ENCODE results near the gene HPCAL1. TPM values are rescaled to one million over a fixed set of nuclear protein-coding genes. Genes with fewer than 3 reads are reported as not detected.

HPCAL1 gene
- total and polyA plus RNA-seq, 2 experiments from 2014 or later: 58.9 to 65.4 TPM

GRCh38 chr2:10264506-10265328 is 38.0 kb upstream of the HPCAL1 start:
- H3K9ac ChIP-seq: no peak overlapping the region
- H3K4me2 ChIP-seq (ENCODE audit: unreplicated experiment): no peak overlapping the region
- TF ChIP-seq EZH2 (IDR thresholded peaks at IDR 0.05; ENCODE audit: insufficient read depth, poor library complexity, severe bottlenecking): no peak
- no peak for TF ChIP-seq EZH2phosphoT487 (IDR thresholded peaks at IDR 0.05; ENCODE audit: insufficient read depth, low read depth)
- DNase-seq: no peak
- H3K27ac ChIP-seq: no peak overlapping the region
- no peaks in the 10 kb centered on the region for H3K79me2 ChIP-seq (ENCODE audit: insufficient read depth)
- H3K27me3 ChIP-seq (replicated peaks; ENCODE audit: insufficient read depth): no peaks in the 10 kb centered on the region
- WGBS, 2 experiments (ENCODE audit: low coverage in 1 of 2, low lambda C conversion rate in 2 of 2, missing lambda C conversion rate in 2 of 2): 83 to 86% methylated on average over 26 of the region's 26 CpGs
- H3F3A ChIP-seq (ENCODE audit: insufficient read depth): no peaks in the 10 kb centered on the region
- no peaks in the 10 kb centered on the region for H3K9me3 ChIP-seq (ENCODE audit: low read depth)
- H4K20me1 ChIP-seq (ENCODE audit: insufficient read depth): no peaks in the 10 kb centered on the region
- H2AFZ ChIP-seq: no peak overlapping the region
- H3K9me2 ChIP-seq (ENCODE audit: insufficient read depth): no peaks in the 10 kb centered on the region
- H3K36me3 ChIP-seq (ENCODE audit: low read depth): no peaks in the 10 kb centered on the region
- 0 out of 2 replicates have a peak, but pooled peaks cover 7% of the 10 kb centered on the region for H3K4me1 ChIP-seq (ENCODE audit: insufficient read depth)
- H3K4me3 ChIP-seq: no peak overlapping the region
- in situ Hi-C loops (cut with MboI): no loop called here

DNA sequence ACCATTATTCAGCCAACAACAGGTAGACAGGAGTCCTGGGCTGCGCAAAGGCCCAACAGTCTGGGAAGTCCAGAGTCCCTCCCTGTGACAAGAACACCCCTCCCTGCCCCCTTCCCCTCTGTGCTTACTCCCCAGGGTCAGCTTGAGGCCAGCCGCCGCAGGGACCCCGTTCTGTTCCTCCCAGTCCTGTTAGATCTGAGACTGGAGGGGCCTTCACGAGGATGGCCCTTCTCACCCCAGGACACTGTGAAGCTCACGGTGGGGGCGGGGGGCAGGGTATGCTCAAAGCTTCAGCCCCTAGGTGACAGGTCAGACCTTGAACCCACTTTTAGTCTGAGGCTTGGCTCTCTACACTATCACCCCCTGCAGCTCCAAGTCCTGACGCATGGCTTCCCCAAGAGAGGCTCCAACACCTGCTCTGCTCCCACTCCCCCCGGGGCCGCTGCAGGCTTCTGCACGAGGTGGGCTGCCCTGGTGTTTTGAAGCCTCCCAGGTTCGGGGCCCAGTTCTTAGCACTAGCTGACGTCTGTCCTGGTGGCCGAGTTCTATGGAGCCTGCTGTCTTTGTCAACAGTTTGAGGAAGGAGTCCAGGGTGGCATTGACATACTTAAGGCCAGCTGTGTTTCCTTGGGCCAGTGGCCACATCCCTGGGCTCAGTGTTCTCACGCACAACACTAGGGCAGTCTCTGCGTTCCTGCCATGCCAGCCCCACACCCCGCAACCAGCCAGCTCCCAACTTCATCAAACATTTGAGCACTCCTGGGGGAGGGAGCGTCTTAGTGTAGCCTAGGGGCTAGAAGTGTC is 37.2 kb upstream of the HPCAL1 start:
- no peak for TF ChIP-seq EZH2phosphoT487 (IDR thresholded peaks at IDR 0.05; ENCODE audit: insufficient read depth, low read depth)
- no peak for TF ChIP-seq EZH2 (IDR thresholded peaks at IDR 0.05; ENCODE audit: insufficient read depth, poor library complexity, severe bottlenecking)
- H3K36me3 ChIP-seq (ENCODE audit: low read depth): no peaks in the 10 kb centered on the region
- no peak overlapping the region for H3K4me2 ChIP-seq (ENCODE audit: unreplicated experiment)
- H2AFZ ChIP-seq: no peak overlapping the region
- no peaks in the 10 kb centered on the region for H4K20me1 ChIP-seq (ENCODE audit: insufficient read depth)
- no peak overlapping the region for H3K27ac ChIP-seq
- H3K4me1 ChIP-seq (ENCODE audit: insufficient read depth): 0 out of 2 replicates have a peak, but pooled peaks cover 7% of the 10 kb centered on the region
- H3K79me2 ChIP-seq (ENCODE audit: insufficient read depth): no peaks in the 10 kb centered on the region
- in situ Hi-C loops (cut with MboI): no loop called here
- no peak overlapping the region for H3K4me3 ChIP-seq
- no peaks in the 10 kb centered on the region for H3K27me3 ChIP-seq (replicated peaks; ENCODE audit: insufficient read depth)
- no peaks in the 10 kb centered on the region for H3K9me2 ChIP-seq (ENCODE audit: insufficient read depth)
- 75 to 82% methylated on average over 18 of the region's 18 CpGs for WGBS, 2 experiments (ENCODE audit: low coverage in 1 of 2, low lambda C conversion rate in 2 of 2, missing lambda C conversion rate in 2 of 2)
- H3F3A ChIP-seq (ENCODE audit: insufficient read depth): no peaks in the 10 kb centered on the region
- peak; percentile 39 for DNase-seq
- no peak overlapping the region for H3K9ac ChIP-seq
- no peaks in the 10 kb centered on the region for H3K9me3 ChIP-seq (ENCODE audit: low read depth)

DNA sequence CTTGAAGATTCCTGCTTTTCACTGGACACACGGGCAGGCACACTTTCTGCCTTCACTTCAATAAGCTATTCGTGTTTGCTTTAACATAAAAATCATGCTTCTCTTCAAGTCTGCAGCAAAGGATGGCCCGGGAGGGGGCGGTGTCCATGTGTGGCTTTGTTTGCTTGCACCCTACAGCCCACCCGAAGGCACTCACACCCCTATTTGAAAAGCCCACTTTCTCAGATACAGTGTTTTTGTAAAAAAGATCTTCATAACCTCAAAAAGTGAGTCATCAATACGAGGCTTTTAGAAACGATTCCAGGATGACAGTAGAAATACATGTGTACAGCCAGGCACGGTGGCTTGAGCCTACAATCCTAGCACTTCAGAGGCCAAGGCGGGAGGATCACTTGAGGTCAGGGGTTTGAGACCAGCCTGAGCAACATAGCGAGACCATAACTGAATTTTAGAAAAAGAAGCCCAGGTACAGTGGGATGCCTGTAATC is 36.5 kb upstream of the HPCAL1 start:
- Histone ChIP-seq H3K79me2 (ENCODE audit: insufficient read depth) (no peaks in the 10 kb centered on the region), H3K9me3 (ENCODE audit: low read depth) (no peaks in the 10 kb centered on the region), H3K9ac (no peak overlapping the region), H3K36me3 (ENCODE audit: low read depth) (no peaks in the 10 kb centered on the region), H4K20me1 (ENCODE audit: insufficient read depth) (no peaks in the 10 kb centered on the region), H3K4me2 (ENCODE audit: unreplicated experiment) (no peak overlapping the region), H2AFZ (no peak overlapping the region), H3F3A (ENCODE audit: insufficient read depth) (no peaks in the 10 kb centered on the region), H3K27ac (no peak overlapping the region), H3K27me3 (replicated peaks; ENCODE audit: insufficient read depth) (no peaks in the 10 kb centered on the region), H3K4me3 (no peak overlapping the region), H3K9me2 (ENCODE audit: insufficient read depth) (no peaks in the 10 kb centered on the region), H3K4me1 (ENCODE audit: insufficient read depth) (0 out of 2 replicates have a peak, but pooled peaks cover 7% of the 10 kb centered on the region)
- 27 to 32% methylated on average over 10 of the region's 10 CpGs for WGBS, 2 experiments (ENCODE audit: low coverage in 1 of 2, low lambda C conversion rate in 2 of 2, missing lambda C conversion rate in 2 of 2)
- in situ Hi-C loops (cut with MboI): no loop called here
- TF ChIP-seq EZH2phosphoT487 (IDR thresholded peaks at IDR 0.05; ENCODE audit: insufficient read depth, low read depth): no peak
- TF ChIP-seq EZH2 (IDR thresholded peaks at IDR 0.05; ENCODE audit: insufficient read depth, poor library complexity, severe bottlenecking): no peak
- peak; percentile 75 for DNase-seq

DNA sequence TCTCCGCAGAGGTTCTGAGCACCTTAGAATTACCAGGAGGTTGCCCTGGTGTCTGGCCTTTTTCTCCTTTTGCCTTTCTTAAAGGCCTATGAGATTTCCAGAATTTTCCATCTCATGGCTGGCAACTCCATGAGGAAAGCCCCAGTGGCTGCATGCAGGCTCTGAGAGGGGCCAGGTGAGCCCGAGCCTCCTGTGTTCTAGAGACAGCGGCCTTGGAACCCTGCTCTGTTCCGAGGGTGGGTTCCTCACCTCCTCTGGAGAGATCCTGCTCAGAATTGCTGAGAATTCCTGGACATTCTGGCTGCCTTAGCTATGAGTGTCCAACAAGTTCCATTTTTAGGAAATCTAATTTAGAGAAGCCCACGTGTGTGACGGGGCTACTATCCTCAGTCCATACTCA is 35.7 kb upstream of the HPCAL1 start:
- Histone ChIP-seq H3K79me2 (ENCODE audit: insufficient read depth) (no peaks in the 10 kb centered on the region), H3K9me2 (ENCODE audit: insufficient read depth) (no peaks in the 10 kb centered on the region), H3K4me2 (ENCODE audit: unreplicated experiment) (no peak overlapping the region), H3F3A (ENCODE audit: insufficient read depth) (no peaks in the 10 kb centered on the region), H3K27me3 (replicated peaks; ENCODE audit: insufficient read depth) (no peaks in the 10 kb centered on the region), H3K4me3 (no peak overlapping the region), H3K4me1 (ENCODE audit: insufficient read depth) (0 out of 2 replicates have a peak, but pooled peaks cover 7% of the 10 kb centered on the region), H3K9me3 (ENCODE audit: low read depth) (no peaks in the 10 kb centered on the region), H3K27ac (no peak overlapping the region), H3K9ac (no peak overlapping the region), H4K20me1 (ENCODE audit: insufficient read depth) (no peaks in the 10 kb centered on the region), H2AFZ (no peak overlapping the region), H3K36me3 (ENCODE audit: low read depth) (no peaks in the 10 kb centered on the region)
- in situ Hi-C loops (cut with MboI): no loop called here
- WGBS, 2 experiments (ENCODE audit: low coverage in 1 of 2, low lambda C conversion rate in 2 of 2, missing lambda C conversion rate in 2 of 2): 76 to 77% methylated on average over 6 of the region's 6 CpGs
- DNase-seq: no peak
- TF ChIP-seq EZH2phosphoT487 (IDR thresholded peaks at IDR 0.05; ENCODE audit: insufficient read depth, low read depth) (no peak), EZH2 (IDR thresholded peaks at IDR 0.05; ENCODE audit: insufficient read depth, poor library complexity, severe bottlenecking) (no peak)
